MV-4-11 (cell line): Measurements from ENCODE around the gene CALML3.

Experiments
- DNase-seq: peaks from one replicate; lab custom pipeline; 2025; lab: John Stamatoyannopoulos, UW

CALML3 gene

DNA sequence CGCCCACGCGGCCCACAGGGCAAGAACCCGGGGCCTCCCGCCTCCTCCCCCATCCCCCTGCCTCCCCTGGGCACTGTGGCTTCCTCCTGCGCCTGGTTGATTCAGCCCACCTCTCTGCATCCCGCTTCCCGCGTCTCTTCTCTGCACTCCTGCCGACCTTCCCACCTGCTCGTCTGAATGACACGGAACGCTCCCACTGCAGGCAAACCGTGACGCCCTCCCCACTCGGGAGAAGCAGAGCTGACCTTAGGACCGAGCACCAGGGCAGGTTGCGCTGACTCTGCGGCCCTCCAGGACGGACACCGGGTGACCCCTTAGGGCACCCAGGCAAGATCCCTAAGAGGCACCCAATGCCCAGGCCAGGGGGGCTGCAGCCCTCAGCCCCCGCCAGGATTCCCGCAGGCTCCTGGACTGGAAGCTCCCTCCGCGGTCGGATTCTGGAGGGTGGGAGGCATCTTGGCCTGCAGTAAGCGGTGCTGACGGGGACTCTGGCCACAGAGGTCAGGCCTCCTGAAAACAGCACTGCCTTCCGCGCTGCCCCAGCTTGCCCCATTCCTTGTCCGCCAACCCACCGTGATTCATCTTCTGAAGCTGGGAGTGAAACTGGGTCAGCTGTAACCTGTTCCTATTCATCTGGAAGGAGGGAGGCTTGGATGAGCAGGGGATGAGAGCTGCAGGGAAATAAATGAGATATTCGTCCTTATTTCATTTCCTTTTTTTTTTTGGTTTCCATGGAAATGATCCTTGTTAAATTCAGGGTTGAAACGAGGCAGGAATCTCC is 990 bp downstream of the CALML3 start:
- no peak for DNase-seq

DNA sequence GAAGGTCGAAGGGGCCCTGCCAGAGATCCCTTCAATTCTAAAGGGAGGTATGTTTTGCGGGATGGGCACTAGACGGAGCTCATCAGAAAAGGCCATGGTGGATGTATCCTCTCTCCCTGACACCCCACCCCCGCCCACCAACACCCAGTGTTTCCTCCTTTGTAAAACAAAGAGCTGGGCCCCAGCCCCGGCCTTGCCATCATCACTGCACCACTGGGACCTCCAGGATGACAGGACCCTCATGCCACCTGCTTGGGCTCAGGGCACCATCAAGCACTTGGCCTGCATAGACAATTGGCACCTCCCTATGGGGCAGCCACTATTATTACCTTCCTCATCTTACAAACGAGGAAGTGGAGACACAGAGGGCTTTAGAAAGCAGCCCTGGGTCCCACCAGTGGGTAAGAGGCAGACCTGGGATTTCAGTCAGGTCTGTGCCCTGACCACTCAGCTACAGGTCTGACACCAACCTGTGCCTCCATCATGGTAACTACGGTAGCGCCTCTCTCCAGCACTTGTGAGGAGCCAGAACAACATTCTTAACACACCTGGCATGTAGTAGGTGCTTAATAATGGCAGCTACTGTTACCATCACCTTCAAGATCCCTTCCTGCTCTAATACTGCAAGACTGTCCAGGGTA is 2.0 kb downstream of the CALML3 start:
- DNase-seq, result no peak

- no peak for DNase-seq
Measured at GRCh38 chr10:5527332-5528200, 2.8 kb downstream of the CALML3 start.

GRCh38 chr10:5528989-5529701 is 4.4 kb downstream of the CALML3 start:
- no peak for DNase-seq

GRCh38 chr10:5529702-5530411 is 5.1 kb downstream of the CALML3 start:
- DNase-seq, result no peak

DNA sequence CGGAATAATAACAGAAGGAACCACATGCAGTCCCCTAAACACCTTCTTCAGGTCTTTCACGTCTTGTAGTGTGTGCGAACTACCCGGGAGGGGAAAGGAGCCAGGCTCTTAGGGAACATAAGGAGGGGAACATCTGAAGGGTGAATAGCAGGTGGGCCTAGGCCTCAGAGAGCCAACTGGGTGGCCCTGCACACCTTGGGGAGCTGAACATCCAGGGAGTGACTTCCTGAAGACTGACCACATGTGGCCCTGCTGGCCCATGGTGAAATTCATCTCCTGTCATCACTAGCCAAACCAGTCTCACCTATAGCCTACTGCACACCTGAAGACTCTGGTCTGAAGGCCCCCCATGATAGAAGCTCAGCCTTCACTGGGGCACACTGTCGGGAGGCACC is 5.6 kb downstream of the CALML3 start:
- no peak for DNase-seq

GRCh38 chr10:5530846-5531557 is 6.2 kb downstream of the CALML3 start:
- DNase-seq, result no peak

DNA sequence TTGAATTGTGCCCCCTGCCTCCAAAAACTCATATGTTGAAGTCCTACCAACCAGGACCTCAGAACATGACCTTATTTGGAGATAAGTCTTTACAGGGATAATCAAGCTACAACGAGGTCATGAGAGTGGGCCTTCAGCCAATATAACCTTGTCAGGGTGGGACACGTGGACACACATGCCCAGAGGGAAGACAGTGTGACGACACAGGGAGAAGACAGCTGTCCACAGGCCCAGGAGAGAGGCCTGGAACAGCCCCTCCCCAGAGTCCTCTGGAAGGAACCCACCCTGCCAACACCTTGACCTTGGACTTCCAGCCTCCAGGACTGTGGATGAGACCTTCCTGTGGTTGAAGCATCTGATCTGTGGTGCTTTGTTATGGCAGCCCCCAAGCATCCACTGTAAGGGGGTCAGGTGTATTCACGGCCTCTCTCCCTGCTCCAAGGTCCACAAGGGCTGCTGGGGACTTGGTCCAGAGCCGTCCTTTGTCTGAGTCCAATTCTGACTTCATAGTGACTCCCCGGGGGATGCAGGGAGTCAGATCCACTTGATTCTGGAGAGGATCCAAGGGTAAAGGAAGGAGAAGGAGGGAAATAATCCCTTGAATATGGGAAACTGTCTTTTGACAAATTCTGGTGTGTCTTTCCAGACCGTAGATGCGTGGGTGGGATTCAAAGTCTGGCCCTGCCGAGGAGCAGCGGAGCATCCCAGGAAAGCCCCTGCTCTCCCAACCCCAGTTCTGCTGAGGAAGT is 7.0 kb downstream of the CALML3 start:
- DNase-seq, result no peak

- no peak for DNase-seq
Measured at GRCh38 chr10:5532307-5532605, 7.5 kb downstream of the CALML3 start.

- DNase-seq, result no peak
Measured at GRCh38 chr10:5532618-5533097, 7.9 kb downstream of the CALML3 start.

GRCh38 chr10:5533098-5533731 is 8.5 kb downstream of the CALML3 start:
- DNase-seq, result no peak

DNA sequence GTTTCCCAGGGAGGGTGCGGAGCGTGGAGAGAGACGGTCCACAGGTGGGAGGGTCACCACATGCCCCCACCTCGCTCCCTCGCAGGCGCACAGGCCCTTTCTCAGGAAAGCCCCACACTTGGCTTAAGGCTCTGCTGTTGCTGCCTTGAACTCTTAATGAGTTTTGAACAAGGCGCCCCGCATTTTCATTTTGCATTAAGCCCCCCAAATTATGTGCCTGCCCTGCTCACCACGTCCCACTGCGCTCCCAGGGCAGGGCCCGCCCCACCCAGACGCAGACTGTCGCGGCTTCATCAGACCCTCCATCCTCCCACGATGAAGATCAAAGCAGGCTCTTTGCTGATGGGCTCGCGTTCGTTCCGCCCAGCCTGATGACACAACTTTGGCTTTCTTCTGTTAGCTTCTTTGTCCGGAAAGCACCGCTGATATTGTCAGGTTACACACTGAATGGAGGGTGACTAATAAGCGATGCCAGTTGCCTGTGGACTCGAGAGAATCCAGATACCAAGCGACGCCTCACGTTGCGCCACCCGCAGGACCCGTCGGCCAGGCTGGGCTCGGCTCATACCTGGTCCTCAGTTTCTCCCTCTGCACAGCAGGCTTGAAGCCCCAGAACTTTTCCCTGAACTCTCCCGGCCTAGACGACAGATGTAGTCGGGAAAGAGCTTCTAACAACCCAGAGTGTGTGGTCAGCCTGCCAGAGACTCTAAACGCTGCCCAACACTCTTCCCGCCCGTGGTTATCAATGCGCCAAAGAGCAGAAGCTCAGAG is 9.5 kb downstream of the CALML3 start:
- peak; percentile 32 for DNase-seq

DNA sequence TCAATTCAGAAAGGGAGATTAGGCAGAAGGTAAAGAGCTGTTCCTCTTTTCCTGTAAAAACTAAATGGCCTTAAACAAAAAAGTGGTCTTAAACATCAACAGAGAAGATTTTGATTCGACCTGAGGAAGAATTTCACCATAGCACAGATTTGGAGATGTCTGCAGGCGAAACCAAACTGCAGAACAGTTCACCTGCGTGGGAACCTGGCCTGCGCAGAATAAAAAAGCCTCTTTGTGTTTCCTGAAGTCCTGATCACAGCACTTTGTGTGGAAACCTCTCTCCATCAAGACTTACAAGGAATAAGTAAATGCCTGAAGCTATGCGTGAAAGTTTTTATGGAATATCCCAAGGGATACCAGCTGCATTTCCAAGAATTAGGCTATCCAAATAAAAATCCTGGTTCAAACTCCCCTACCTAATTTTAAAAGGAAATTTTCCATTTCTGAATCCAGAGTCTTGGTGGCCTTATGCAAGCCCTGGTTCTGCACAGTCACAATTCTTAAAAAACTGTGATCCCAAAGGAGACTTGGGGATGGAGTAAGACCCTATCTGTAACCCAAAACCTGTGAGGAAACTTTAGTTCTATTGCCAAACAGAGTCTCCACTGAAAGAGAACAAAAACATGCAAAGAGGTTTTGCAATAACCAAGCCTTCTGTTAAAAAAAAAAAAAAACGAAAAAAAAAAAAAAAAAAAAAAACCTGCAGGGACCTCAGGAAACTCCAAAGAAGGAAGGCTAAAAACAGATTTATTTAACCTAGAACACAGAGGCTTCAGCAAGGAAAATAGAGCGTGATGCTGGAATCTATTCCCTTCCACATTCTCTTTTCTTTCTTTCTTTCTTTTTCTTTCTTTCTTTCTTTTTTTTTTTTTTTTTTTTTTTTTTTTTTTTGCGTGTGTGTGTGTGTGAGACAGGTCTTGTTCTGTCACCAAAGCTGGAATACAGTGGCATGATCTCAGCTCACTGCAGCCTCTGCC is 10.4 kb downstream of the CALML3 start:
- peak; percentile 81 for DNase-seq

GRCh38 chr10:5536486-5537081 is 11.8 kb downstream of the CALML3 start:
- DNase-seq, result no peak

- no peak for DNase-seq
Measured at GRCh38 chr10:5537684-5538083, 12.9 kb downstream of the CALML3 start.

DNA sequence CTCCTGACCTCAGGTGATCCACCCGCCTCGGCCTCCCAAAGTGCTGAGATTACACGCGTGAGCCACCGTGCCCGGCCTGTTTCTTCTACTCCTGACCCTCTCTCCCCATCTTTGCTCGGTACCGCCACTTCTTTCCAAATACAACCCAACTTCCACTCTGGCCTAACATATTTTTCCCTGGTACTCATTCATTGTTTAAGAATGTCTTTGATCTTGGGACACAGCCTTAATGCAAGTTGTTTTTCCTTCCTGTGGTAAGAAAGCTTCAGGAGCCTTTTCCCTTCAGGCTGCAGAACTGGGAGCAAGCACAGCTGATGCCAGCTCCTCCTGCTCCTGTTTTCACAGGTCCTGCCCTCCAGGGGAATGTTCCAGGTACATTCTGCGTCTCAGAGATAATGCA is 13.7 kb downstream of the CALML3 start:
- no peak for DNase-seq
